Measurements from ENCODE around the gene PDE4D.

The PDE4D gene

DNA sequence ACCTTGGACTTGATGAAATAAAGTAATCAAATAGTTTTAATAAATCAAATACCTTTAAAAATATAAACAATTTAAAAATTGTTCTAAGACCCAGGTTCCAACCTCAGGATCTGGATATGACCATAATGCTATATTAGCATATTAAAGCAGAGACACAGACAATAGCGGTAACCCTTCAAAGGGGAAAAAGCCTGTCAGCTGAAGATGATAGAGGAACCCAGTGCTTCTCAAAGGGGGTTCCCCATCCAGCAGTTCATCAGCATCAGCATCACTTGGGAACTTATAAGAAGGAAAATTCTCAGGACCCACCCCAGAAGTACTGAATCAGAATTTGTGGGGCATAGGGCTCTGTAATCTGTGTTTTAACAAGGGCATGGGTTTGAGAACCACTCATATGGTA lies 791.1 kb downstream of the PDE4D start:
- H3K4me2 ChIP-seq (ENCODE audit: low read depth, low read length) = no peak overlapping the region
- H3F3A ChIP-seq (ENCODE audit: insufficient read depth, low read length) = no peaks in the 10 kb centered on the region

DNA sequence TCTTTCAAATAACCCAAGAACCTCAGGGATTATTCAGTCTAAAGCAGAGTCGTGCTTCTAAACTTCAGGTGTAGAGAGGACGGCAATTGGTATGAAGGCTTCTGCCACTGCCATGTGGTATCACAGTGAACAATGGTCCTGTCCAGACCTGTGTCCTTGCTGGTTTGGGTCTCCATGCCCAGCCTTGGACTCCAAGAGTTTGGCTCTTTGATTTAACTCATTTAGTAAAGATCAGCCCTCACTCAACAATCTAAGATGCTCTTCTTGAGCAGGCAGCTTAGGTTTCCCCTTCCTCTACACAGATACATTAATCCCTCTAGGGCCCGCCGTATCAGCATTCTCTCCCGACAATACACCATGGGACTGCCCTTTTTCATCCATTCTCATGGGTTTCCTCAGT lies 792.7 kb downstream of the PDE4D start:
- Histone ChIP-seq H3K4me3 (ENCODE audit: low read length) (no peak overlapping the region), H2AFZ (ENCODE audit: low read length) (no peak overlapping the region), H4K20me1 (ENCODE audit: insufficient read depth, low read length) (no peaks in the 10 kb centered on the region), H3K4me2 (ENCODE audit: low read depth, low read length) (no peak overlapping the region), H3F3A (ENCODE audit: insufficient read depth, low read length) (no peaks in the 10 kb centered on the region), H3K79me2 (ENCODE audit: low read length) (no peaks in the 10 kb centered on the region), H3K9me2 (replicated peaks; ENCODE audit: insufficient read depth, low read length) (no peaks in the 10 kb centered on the region), H3K9ac (ENCODE audit: low read length) (no peak overlapping the region), H3K9me3 (replicated peaks; ENCODE audit: insufficient read depth, low read length) (no peaks in the 10 kb centered on the region), H3K27me3 (replicated peaks; ENCODE audit: insufficient read depth, low read length) (no peaks in the 10 kb centered on the region), H3K36me3 (replicated peaks; ENCODE audit: insufficient read depth, low read length) (no peaks in the 10 kb centered on the region), H3K4me1 (ENCODE audit: low read length) (no peaks in the 10 kb centered on the region), H3K27ac (ENCODE audit: low read length) (no peak overlapping the region)
- TF ChIP-seq, protein P1, sequence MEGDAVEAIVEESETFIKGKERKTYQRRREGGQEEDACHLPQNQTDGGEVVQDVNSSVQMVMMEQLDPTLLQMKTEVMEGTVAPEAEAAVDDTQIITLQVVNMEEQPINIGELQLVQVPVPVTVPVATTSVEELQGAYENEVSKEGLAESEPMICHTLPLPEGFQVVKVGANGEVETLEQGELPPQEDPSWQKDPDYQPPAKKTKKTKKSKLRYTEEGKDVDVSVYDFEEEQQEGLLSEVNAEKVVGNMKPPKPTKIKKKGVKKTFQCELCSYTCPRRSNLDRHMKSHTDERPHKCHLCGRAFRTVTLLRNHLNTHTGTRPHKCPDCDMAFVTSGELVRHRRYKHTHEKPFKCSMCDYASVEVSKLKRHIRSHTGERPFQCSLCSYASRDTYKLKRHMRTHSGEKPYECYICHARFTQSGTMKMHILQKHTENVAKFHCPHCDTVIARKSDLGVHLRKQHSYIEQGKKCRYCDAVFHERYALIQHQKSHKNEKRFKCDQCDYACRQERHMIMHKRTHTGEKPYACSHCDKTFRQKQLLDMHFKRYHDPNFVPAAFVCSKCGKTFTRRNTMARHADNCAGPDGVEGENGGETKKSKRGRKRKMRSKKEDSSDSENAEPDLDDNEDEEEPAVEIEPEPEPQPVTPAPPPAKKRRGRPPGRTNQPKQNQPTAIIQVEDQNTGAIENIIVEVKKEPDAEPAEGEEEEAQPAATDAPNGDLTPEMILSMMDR (IDR thresholded peaks at IDR 0.05; ENCODE audit: low read length) = no peak
- no peak for TF ChIP-seq EZH2phosphoT487 (IDR thresholded peaks at IDR 0.05; ENCODE audit: low read length)
- no peak for DNase-seq

More for the DNA sequence above, 791.1 kb downstream of the PDE4D start:
- no peak overlapping the region for H2AFZ ChIP-seq (ENCODE audit: low read length)
- no peaks in the 10 kb centered on the region for H3K9me3 ChIP-seq (replicated peaks; ENCODE audit: insufficient read depth, low read length)
- no peaks in the 10 kb centered on the region for H3K4me1 ChIP-seq (ENCODE audit: low read length)
- no peaks in the 10 kb centered on the region for H4K20me1 ChIP-seq (ENCODE audit: insufficient read depth, low read length)
- no peak for DNase-seq
- H3K4me3 ChIP-seq (ENCODE audit: low read length) = no peak overlapping the region
- H3K27ac ChIP-seq (ENCODE audit: low read length) = no peak overlapping the region
- no peak for TF ChIP-seq EZH2 (optimal IDR thresholded peaks at IDR 0.05; ENCODE audit: low read depth, low read length)
- no peak for TF ChIP-seq EZH2phosphoT487 (IDR thresholded peaks at IDR 0.05; ENCODE audit: low read length)
- TF ChIP-seq, protein P1 (IDR thresholded peaks at IDR 0.05; ENCODE audit: low read length) = no peak
- no peaks in the 10 kb centered on the region for H3K79me2 ChIP-seq (ENCODE audit: low read length)
- H3K36me3 ChIP-seq (replicated peaks; ENCODE audit: insufficient read depth, low read length) = no peaks in the 10 kb centered on the region
- H3K9me2 ChIP-seq (replicated peaks; ENCODE audit: insufficient read depth, low read length) = no peaks in the 10 kb centered on the region
- no peaks in the 10 kb centered on the region for H3K27me3 ChIP-seq (replicated peaks; ENCODE audit: insufficient read depth, low read length)
- H3K9ac ChIP-seq (ENCODE audit: low read length) = no peak overlapping the region

DNA sequence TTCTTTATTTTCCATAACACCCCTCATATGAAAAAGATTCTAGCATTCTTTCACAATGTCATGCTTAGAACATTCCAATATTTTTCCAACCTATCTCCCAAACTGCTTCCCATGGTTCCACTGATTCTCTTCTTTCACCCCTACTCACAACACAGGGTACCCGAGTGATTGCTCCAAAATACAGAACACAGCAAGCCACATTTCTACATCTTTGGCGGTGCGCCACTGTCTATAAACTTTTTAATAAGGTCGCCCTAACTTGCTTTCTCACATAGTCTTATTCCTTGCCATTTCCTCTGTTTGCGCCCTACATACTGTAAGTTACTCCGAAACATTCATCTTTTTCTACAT lies 793.6 kb downstream of the PDE4D start:
- Histone ChIP-seq H3K27me3 (replicated peaks; ENCODE audit: insufficient read depth, low read length) (no peaks in the 10 kb centered on the region), H4K20me1 (ENCODE audit: insufficient read depth, low read length) (no peaks in the 10 kb centered on the region), H3K9ac (ENCODE audit: low read length) (no peak overlapping the region), H3K27ac (ENCODE audit: low read length) (no peak overlapping the region), H3K4me3 (ENCODE audit: low read length) (no peak overlapping the region), H3K4me1 (ENCODE audit: low read length) (no peaks in the 10 kb centered on the region), H3K4me2 (ENCODE audit: low read depth, low read length) (no peak overlapping the region), H2AFZ (ENCODE audit: low read length) (no peak overlapping the region), H3K79me2 (ENCODE audit: low read length) (no peaks in the 10 kb centered on the region), H3F3A (ENCODE audit: insufficient read depth, low read length) (no peaks in the 10 kb centered on the region), H3K36me3 (replicated peaks; ENCODE audit: insufficient read depth, low read length) (no peaks in the 10 kb centered on the region), H3K9me2 (replicated peaks; ENCODE audit: insufficient read depth, low read length) (no peaks in the 10 kb centered on the region), H3K9me3 (replicated peaks; ENCODE audit: insufficient read depth, low read length) (no peaks in the 10 kb centered on the region)
- TF ChIP-seq, protein P1 (IDR thresholded peaks at IDR 0.05; ENCODE audit: low read length) = no peak
- TF ChIP-seq EZH2phosphoT487 (IDR thresholded peaks at IDR 0.05; ENCODE audit: low read length) = no peak
- no peak for TF ChIP-seq EZH2 (optimal IDR thresholded peaks at IDR 0.05; ENCODE audit: low read depth, low read length)
- no peak for DNase-seq

Data from MM.1S (cell line).